Vagina (tissue), 2 donors: ENCODE data around the gene ANAPC1. TPM values are rescaled to one million over a fixed set of nuclear protein-coding genes. Genes with fewer than 3 reads are reported as not detected.
"Not testable (repeated sequence)": the region's sequence is repeated elsewhere in the genome, so short reads cannot be mapped to it uniquely, and the experiment has no call there.

Experiments
- DNase-seq, 2 donors: peaks; one replicate each; pipeline ENCODE4 v3.0.0-alpha.2; 2017; ENCODE audit errors: extremely low spot score in 2 of 2
- H3K27ac ChIP-seq: fragments of 200-600 bp; sonication (generic); one replicate; pipeline ENCODE4 v1.5.1; 2019
- H3K27me3 ChIP-seq: fragments of 200-600 bp; sonication (generic); one replicate; pipeline ENCODE4 v1.5.1; 2019
- H3K36me3 ChIP-seq, 2 donors: fragments of 200-600 bp; sonication (generic); one replicate each; pipeline ENCODE4 v1.5.1; 2017 to 2019
- H3K4me1 ChIP-seq: fragments of 200-600 bp; sonication (generic); one replicate; pipeline ENCODE4 v1.5.1; 2019
- H3K4me3 ChIP-seq, 2 donors: fragments of 200-600 bp; sonication (generic); 1 replicate in 1 of 2; 2 replicates in 1 of 2; pipeline ENCODE4 v1.5.1; 2016 to 2019
- H3K9me3 ChIP-seq: fragments of 200-600 bp; sonication (generic); one replicate; pipeline ENCODE4 v1.5.1; 2019
- CTCF ChIP-seq, 3 experiments: fragments of 450-650 bp in 2 of 3; fragments of 200-600 bp in 1 of 3; sonication (generic) in 1 of 3; IDR thresholded peaks; one replicate each; pipeline ENCODE4 v1.5.1; 2017 to 2019; ENCODE audit warnings: antibody characterized with exemption in 3 of 3, mild to moderate bottlenecking in 2 of 3, moderate library complexity in 2 of 3
- POLR2A ChIP-seq, 2 donors: fragments of 450-650 bp; IDR thresholded peaks; one replicate each; pipeline ENCODE4 v1.6.1; 2017; ENCODE audit warnings: antibody characterized with exemption in 2 of 2, mild to moderate bottlenecking in 2 of 2, moderate library complexity in 2 of 2
- POLR2AphosphoS5 ChIP-seq, 2 donors: sonication (generic); formaldehyde crosslinking; IDR thresholded peaks; one replicate each; pipeline ENCODE4 v1.9.0; 2017; ENCODE audit warnings: antibody characterized with exemption in 2 of 2, mild to moderate bottlenecking in 2 of 2, low read depth in 1 of 2; ENCODE audit not compliant: insufficient read depth in 1 of 2
- intact Hi-C: fragments of 100-400 bp; cut with DNase I; formaldehyde crosslinking; loops from one replicate; pipeline ENCODE4 v1.15.1; 2023
- total RNA-seq: library from RNA; depleted of rRNA; stranded (reverse); fragments of >200 nt; gene quantifications from one replicate; pipeline ENCODE4 v1.2.3, GENCODE V29; 2016

Gene ANAPC1
- total RNA-seq, 1 donor from 2014 or later = 36.3 TPM

DNA sequence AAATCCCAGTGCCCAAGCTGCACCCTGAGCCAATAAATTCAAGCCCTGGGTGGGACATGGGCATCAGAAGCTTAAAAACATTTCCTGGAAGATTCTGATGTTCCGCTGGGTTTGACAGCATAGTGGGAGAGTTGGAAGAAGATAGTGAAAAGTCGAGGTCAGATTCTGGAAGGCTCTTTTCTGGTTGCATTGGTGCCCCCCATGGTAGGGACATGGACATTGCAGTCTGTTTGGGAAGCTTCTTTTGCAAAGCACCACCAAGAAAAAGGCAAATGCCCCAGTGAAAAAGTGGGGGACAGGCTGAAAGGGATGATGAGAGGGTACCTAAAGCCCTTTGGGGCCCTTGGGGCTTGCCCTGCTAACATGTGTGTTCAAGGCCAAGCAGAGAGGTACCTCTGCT is 35.4 kb upstream of the ANAPC1 start:
- DNase-seq = no peak
- Histone ChIP-seq H3K27me3 (no peaks in the 10 kb centered on the region), H3K4me3 (no peak overlapping the region), H3K36me3 (no peaks in the 10 kb centered on the region), H3K4me1 (peaks cover 10% of the 10 kb centered on the region), H3K27ac (no peak overlapping the region), H3K9me3 (no peaks in the 10 kb centered on the region)
- intact Hi-C loops = no loop called here
- TF ChIP-seq CTCF (IDR thresholded peaks at IDR 0.05) = no peak
- no peak for TF ChIP-seq POLR2A (IDR thresholded peaks at IDR 0.05)
- no peak for TF ChIP-seq POLR2AphosphoS5 (IDR thresholded peaks at IDR 0.05; ENCODE audit: insufficient read depth in 1 of 2, low read depth in 1 of 2)

GRCh38 chr2:111918383-111918806 is 34.4 kb upstream of the ANAPC1 start:
- H3K36me3 ChIP-seq = no peaks in the 10 kb centered on the region
- H3K9me3 ChIP-seq = no peaks in the 10 kb centered on the region
- H3K27ac ChIP-seq = no peak overlapping the region
- H3K4me1 ChIP-seq = peaks cover 10% of the 10 kb centered on the region
- no peak for DNase-seq
- intact Hi-C loops = no loop called here
- H3K27me3 ChIP-seq = no peaks in the 10 kb centered on the region
- TF ChIP-seq CTCF (IDR thresholded peaks at IDR 0.05) (no peak), POLR2AphosphoS5 (IDR thresholded peaks at IDR 0.05; ENCODE audit: insufficient read depth in 1 of 2, low read depth in 1 of 2) (no peak), POLR2A (IDR thresholded peaks at IDR 0.05) (no peak)
- H3K4me3 ChIP-seq = no peak overlapping the region

- Histone ChIP-seq H3K27ac (no peak overlapping the region), H3K9me3 (no peaks in the 10 kb centered on the region), H3K4me1 (peaks cover 10% of the 10 kb centered on the region), H3K27me3 (no peaks in the 10 kb centered on the region), H3K36me3 (no peaks in the 10 kb centered on the region), H3K4me3 (no peak overlapping the region)
- TF ChIP-seq POLR2AphosphoS5 (IDR thresholded peaks at IDR 0.05; ENCODE audit: insufficient read depth in 1 of 2, low read depth in 1 of 2) = no peak
- TF ChIP-seq POLR2A (IDR thresholded peaks at IDR 0.05) = no peak
- TF ChIP-seq CTCF (IDR thresholded peaks at IDR 0.05) = no peak
- intact Hi-C loops = no loop called here
- DNase-seq = no peak
These were observed 33.1 kb upstream of the ANAPC1 start for GRCh38 chr2:111917106-111917505.

DNA sequence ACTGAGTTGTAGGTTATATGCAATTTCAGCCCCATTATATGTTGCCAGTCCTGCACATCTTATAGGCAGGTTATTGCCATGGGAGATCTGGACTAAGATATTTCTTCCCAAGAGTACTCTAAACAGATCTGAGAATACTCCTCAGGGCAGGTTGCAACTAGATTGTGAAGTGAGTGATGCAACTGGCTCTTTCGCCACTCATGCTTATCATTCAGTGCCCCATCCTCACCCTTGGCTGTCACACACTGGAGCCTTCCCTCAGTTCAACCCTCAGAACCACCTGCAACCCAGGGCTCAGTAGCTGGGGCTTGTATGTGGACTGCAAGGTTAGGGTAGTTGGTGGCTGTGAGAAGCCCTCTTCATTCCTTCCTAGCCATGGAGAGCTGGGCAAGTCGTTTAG is 28.6 kb upstream of the ANAPC1 start:
- no peaks in the 10 kb centered on the region for H3K9me3 ChIP-seq
- no peak overlapping the region for H3K27ac ChIP-seq
- intact Hi-C loops = no loop called here
- DNase-seq = no peak
- TF ChIP-seq POLR2A (IDR thresholded peaks at IDR 0.05) (no peak), CTCF (IDR thresholded peaks at IDR 0.05) (no peak), POLR2AphosphoS5 (IDR thresholded peaks at IDR 0.05; ENCODE audit: insufficient read depth in 1 of 2, low read depth in 1 of 2) (no peak)
- H3K27me3 ChIP-seq = no peaks in the 10 kb centered on the region
- H3K36me3 ChIP-seq = no peaks in the 10 kb centered on the region
- no peak overlapping the region for H3K4me3 ChIP-seq
- no peaks in the 10 kb centered on the region for H3K4me1 ChIP-seq

DNA sequence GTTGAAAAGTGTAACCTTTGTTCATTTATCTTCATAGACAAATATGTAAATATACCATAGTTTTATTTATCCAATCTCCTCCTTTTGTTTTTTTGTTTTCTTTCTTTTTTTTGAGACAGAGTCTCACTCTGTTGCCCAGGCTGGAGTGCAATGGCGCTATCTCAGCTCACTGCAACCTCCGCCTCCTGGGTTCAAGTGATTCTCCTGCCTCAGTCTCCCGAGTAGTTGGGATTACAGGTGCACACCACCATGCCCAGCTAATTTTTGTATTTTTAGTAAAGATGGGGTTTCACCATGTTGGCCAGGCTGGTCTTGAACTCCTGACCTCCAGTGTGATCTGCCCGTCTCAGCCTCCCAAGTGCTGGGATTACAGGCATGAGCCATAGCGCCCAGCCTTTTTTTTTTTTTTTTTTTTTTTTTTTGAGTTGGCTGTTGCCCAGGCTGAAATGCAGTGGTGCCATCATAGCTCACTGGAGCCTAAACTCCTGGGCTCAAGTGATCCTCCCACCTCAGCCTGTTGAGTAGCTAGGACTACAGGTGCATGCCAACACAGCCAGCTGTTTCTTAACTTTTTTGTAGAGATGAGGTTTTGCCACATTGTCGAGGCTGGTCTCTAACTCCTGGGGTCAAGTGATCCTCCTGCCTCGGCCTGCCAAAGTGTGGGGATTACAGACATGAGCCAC is 27.4 kb upstream of the ANAPC1 start:
- intact Hi-C loops, H3K4me1 ChIP-seq, H3K27ac ChIP-seq: not testable (repeated sequence)

More for the DNA sequence above, 27.4 kb upstream of the ANAPC1 start:
- not testable (repeated sequence) for H3K4me3 ChIP-seq, DNase-seq, H3K27me3 ChIP-seq, H3K36me3 ChIP-seq, H3K9me3 ChIP-seq
